HG03469 (cell line): Measurements from ENCODE around the gene BBS1.
"Not testable (repeated sequence)": the region's sequence is repeated elsewhere in the genome, so short reads cannot be mapped to it uniquely, and the experiment has no call there.

Experiments
- ATAC-seq: cut with Tn5 transposase; IDR thresholded peaks from one replicate; pipeline ENCODE4 v1.9.1; 2021; ENCODE audit warnings: mild to moderate bottlenecking, moderate library complexity, moderate number of reproducible peaks; ENCODE audit not compliant: unreplicated experiment

BBS1 gene

GRCh38 chr11:66569076-66569475 is 58.6 kb downstream of the BBS1 start:
- ATAC-seq, result no peak

GRCh38 chr11:66570079-66570849 is 59.8 kb downstream of the BBS1 start:
- no peak for ATAC-seq

DNA sequence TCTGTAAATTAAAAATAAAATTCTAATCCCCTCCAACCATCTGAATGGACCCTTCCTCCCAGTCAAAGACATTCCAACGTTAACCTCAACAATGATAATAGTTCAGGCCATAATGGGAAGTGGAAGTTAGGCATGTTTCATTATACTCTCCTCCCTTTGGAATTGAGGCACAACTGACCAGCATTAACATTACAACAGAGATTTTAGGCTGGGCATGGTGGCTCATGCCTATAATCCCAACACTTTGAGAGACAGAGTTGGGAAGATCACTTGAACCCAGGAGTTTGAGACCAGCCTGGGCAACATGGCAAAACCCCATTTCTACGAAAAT is 60.4 kb downstream of the BBS1 start:
- no peak for ATAC-seq

DNA sequence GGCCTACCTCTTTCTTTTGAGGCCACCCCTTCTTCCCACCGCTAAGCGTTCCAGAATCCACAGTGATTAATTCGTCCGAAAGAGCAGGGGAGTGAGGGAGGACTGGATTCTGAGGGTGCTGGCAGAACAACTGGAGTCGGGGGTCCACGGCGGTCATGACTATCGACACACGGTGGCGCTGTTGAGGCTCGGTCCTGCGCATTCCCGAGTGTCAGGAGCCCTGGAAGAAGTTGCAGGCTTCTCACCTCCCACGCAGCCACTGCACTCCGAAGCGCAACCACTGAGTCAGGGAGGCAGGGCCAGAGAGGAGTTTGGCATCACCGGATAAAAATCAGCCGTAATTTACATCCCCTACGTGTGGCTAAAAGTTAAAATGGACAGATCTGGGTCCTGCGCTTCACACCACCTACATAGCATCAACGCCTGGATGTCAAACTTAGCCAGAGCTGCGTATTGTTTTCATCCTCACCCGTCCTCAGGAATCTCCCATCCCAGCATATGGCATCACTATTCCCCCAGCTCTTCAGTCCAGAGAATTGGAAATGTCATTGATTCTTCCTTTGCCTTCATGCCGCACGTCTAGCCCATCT is 68.7 kb downstream of the BBS1 start:
- ATAC-seq, result no peak

- ATAC-seq, result no peak
Measured at GRCh38 chr11:66580803-66581202, 70.4 kb downstream of the BBS1 start.

- no peak for ATAC-seq
Measured at GRCh38 chr11:66581261-66581660, 70.8 kb downstream of the BBS1 start.

- not testable (repeated sequence) for ATAC-seq
Measured at GRCh38 chr11:66582565-66583147, 72.2 kb downstream of the BBS1 start.
